Measurements from ENCODE around the gene SNX24.

SNX24 gene

DNA sequence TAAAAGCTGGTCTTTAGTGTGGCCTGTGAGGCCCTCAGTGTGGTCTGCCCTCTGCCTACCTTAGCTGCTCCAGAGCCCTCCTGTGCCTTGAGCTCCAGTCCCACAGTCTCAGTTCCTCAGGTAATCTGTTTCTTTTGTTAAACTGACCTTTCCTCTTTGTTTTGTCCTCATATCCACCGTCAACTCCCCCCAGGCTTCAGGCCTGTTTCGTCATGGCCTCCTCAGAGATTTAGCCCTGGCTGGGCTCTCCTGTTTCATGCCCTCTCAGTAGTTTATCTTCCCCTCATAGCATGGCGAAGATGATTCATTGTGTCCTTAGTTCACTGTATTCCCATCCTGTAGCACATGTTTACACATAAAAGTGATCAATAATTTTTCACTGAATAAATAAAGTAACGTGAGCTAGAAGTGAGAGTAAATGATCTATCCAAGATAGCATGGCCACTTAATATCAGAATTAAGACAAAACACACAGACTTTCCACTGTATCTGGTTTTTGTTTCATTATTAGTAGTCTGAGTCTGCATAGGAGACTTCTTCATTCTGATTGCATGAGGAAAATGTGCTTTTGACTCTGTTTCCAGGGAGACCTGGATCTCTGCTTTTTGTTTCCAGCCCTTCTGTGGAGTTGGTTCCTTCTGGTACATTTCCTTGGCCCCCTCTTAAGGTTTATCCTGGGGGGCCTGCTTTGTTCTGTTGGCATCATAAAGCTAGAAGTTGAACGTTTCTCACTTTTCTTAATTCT lies 70.5 kb downstream of the SNX24 start:
- in situ Hi-C loops (cut with MboI; ENCODE audit: low sequenced_read_pairs) = no loop called here

DNA sequence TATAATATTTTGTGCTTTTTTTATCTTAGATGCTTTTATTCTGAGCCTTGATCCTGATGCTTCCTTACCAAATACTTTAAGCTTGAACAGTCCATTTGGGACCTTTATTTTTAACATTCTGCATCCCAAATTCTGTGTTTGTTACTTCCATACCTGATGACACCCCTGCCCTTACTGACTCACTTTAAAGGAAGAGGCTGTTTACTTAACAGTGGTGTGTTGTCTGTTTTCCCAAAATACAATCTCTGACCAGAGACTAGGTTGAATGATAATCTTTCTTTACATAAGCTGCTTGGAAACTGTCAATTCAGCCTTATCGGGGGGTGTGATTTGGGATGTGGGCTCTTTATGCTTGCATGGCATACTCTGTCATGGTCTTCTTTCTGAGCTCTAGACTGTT lies 71.1 kb downstream of the SNX24 start:
- in situ Hi-C loops (cut with MboI; ENCODE audit: low sequenced_read_pairs) = no loop called here

DNA sequence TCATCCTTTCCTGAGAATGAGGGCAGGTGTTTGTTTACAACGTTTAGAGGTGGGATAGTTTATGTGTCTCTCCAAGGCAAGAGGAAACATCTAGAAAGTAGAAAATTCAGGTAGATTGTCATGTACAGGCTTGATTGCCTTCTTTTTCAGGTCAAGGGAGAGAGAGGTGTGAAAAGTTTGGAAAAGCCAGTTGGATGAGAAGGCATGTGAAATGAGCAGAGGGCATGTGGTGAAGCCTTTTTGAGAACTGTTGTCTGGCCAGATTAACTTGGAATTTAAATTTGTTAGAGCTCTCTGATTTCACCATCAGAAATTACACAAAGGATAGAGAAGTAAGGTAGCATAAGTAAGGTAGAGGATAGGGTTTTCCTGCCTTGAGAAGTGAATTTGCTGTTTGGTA lies 74.6 kb downstream of the SNX24 start:
- in situ Hi-C loops (cut with MboI; ENCODE audit: low sequenced_read_pairs) = no loop called here

DNA sequence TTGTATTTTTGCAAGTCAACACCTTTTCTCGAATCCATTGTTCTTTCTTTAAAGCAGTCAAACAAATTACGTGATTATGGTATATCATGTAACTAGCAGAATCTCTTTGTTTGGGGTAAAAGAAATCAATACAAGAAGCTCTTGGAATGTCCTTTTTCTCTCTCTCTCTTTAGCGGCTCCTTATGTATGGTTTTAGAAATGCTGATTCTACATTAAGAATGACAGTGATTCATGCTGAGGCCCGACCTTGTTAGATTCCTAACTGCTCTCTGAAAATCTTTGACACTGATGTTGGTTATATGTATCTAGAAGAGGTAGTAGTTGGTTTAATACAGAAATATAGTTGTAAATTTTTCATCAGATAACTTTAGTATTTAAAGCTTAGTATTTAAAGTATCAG lies 76.4 kb downstream of the SNX24 start:
- in situ Hi-C loops (cut with MboI; ENCODE audit: low sequenced_read_pairs) = no loop called here

DNA sequence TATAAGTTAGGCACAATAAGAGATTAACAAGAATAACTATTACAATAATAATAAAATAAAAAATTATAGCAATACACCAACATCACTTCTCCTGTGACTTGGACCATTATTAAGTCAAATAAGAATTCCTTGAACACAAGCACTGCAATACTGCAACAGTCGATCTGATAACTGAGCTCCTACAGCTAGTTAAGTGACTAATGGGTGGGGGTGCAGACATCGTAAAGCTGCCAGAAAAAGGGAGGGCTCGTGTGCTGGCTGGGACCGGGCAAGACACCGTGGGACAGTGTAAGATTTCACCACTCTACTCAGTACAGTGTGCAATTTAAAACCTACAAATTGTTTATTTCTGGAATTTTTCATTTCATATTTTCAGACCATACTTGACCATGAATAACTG lies 78.8 kb downstream of the SNX24 start:
- in situ Hi-C loops (cut with MboI; ENCODE audit: low sequenced_read_pairs) = no loop called here

DNA sequence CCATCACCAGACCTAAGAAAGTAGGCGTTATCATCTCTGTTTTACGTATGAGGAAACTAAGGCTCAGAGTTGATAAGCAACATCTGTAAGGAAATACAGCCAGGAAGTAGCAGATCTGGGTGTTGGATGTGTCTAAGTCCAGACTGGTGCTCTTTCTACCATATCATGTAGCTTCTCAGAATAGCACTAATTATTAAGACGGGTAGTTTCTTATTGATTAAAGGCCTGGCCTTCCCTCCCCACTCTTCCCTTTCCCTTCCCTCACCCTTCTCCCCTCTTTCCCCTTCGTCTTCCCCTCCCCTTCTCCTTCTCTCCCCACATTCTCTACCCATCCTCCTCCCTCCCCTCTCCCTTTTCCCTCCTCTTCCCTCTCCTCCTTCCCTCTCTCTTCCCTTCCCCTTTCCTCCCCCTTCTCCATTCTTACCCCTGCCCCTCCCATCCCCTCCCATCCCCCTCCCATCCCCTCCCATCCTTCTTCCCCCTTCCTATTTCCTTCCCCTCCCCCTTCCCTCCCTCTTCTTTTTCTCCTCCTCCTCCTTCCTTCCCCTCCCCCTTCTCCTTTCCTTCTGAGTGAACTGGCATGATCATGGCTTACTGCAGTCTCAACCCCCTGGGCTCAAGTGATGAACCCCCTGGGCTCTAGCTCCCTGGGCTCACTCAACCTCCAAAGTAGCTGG lies 79.4 kb downstream of the SNX24 start:
- in situ Hi-C loops (cut with MboI; ENCODE audit: low sequenced_read_pairs) = no loop called here

DNA sequence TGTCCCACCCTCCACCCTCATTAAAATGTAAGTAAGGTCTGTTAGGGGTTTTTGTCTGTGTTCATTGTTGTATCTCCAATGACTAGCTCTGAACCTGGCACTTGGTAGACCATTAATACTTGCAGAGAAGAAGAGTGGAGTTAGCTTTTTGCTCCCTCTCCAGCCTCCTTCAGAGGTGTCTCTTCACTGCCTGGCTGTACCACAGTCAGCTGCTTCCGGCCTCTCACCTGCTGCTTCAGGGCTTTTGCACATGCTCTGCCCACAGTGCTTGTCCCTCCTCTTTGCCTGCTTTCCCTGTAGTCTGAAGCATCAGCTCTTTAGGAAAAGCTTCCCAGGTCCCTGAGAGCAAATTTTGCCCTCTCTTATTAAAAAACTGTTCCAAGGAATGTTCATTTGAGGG lies 83.6 kb downstream of the SNX24 start:
- in situ Hi-C loops (cut with MboI; ENCODE audit: low sequenced_read_pairs) = no loop called here

DNA sequence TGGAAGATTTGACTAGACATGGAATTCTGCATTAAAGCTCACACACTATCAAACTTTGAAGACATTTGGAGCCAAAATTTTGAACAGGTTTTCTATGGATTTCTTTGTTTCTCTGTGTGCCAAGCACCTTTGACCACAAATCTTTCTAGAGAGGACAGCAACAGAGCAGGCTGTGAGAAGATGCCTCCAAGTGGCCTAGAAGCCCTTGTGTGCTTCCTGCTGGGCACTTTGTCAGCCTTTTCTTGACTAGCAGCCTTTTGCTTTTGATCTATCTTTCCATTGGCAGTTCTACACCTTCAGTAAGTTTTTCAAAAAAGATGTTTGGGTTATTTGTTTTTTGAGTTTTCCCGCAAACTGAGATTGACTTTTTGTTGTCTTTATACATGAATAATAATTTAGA lies 84.6 kb downstream of the SNX24 start:
- in situ Hi-C loops (cut with MboI; ENCODE audit: low sequenced_read_pairs) = no loop called here

DNA sequence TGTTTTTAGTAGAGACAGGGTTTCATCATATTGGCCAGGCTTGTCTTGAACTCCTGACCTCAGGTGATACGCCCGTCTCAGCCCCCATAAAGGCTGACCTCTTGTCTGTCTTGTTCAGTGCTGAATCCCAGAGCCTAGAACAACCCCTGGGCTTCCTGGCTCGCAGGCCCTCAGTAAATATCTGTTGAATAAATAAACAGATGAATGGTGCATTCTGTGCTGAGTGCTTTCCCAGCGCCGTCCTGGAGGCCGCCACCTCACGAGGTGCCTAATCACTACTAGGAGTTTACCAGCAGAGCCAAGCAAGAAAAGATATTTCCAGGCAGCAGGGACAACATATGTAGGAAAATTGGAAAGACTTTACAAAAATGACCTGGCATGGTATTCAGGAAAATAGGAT lies 88.5 kb downstream of the SNX24 start:
- in situ Hi-C loops (cut with MboI; ENCODE audit: low sequenced_read_pairs) = no loop called here

DNA sequence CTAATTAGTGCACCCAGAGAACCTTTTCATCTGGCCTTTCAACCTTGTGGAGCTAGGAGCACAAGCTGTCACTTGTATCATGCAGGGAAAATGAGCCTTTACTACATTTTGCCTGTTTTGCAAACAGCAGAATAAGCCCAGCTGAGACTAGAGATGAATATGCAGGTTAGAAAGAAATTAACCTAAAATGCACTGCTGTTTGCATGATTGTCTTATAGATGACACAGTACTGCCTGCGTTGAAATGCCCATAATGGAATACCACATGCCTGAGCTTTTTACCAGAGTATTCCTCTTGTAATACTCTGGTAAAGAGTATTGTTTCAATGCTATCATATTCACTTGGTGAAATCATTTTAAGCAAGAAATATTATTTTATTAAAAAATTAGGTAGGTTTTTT lies 90.7 kb downstream of the SNX24 start:
- in situ Hi-C loops (cut with MboI; ENCODE audit: low sequenced_read_pairs) = no loop called here

DNA sequence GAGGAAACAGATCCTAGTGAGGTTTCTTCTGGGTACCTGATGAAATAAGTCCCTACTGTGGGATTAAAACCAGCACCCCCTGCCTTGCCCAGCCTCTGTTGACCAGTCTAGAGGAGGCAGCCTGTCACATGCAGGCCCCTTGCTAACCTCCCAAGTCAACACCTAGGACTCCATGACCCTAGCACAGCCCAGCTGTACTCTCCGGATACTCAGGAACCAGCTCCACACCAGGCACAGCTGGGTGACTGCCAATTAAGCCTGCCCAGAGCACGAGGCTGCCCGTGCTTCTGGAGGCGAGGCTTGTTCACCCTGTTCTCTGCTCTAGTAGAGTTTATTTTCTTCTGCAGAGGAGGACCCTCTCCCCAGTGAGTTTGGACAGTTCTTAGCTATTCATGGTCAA lies 92.5 kb downstream of the SNX24 start:
- in situ Hi-C loops (cut with MboI; ENCODE audit: low sequenced_read_pairs) = no loop called here

DNA sequence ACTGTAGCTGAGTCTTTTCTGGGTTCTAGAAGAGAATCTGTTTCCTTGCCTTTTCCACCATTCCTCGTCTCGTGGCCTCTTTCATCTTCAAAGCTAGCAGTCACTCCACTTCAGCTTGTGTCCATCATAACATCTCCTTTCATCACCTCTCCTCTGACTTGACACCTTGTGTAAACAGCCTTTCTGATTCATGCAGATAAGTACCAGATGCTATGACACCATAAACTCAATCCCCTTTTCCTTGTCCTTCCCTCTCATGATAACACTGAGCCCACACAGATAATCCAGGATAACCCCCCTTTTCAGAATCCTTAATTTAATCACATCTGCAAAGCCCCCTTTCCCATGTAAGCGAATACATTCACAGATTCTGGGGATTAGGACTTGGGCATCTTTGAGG lies 95.5 kb downstream of the SNX24 start:
- in situ Hi-C loops (cut with MboI; ENCODE audit: low sequenced_read_pairs) = no loop called here

DNA sequence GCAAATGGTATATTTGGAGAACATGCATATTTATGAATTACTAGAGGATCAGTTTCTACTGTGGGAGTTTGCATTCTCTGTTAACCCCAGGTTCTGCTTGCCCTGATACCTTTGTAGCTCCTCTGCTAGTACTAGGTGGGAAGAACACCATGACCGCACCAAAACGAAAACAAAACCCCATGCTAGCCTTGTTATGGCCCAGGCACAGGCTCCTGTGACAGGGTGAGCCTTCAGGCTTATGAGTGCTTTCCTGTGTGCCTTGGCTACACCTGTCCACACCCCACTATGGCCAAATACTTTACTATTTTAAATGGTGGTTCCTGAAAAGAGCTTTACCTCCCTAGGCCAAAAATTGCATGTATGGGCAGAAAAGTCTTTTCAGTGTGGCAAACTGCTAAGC lies 96.3 kb downstream of the SNX24 start:
- in situ Hi-C loops (cut with MboI; ENCODE audit: low sequenced_read_pairs) = no loop called here

DNA sequence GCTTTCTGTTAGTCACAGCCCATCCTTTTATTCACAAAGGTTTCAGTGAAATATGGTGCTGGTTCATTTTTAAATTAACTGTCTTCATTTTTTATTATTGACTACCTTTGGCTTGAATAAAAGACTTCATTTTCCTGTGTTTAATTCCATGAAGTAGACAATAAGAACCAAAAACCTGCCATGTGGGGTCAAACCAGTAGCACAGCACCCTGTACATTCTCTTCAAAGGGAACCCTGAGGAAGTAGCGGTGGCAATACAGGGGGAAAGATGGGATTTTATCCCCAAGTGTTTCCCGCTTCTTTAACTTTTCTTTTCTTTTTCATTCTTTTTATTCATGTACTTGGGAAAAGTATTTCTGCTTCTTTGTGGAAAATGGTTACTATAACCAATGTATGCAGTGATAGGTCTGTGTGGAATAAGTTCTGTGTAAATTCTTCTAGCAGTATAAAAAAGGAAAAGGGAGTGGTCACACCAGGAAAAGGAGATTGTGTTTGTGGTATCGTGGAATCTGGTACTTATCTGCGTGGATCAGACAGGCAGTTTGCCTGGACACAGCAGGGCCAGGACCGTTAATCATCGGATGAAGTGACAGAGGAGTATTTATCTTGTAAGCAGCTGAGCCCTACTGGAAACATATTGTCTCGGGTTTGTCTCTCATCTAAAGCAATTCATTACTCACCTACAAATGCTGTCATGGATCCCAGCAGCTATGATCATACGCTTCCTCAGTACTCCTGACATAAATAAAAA lies 96.9 kb downstream of the SNX24 start:
- in situ Hi-C loops (cut with MboI; ENCODE audit: low sequenced_read_pairs) = no loop called here

DNA sequence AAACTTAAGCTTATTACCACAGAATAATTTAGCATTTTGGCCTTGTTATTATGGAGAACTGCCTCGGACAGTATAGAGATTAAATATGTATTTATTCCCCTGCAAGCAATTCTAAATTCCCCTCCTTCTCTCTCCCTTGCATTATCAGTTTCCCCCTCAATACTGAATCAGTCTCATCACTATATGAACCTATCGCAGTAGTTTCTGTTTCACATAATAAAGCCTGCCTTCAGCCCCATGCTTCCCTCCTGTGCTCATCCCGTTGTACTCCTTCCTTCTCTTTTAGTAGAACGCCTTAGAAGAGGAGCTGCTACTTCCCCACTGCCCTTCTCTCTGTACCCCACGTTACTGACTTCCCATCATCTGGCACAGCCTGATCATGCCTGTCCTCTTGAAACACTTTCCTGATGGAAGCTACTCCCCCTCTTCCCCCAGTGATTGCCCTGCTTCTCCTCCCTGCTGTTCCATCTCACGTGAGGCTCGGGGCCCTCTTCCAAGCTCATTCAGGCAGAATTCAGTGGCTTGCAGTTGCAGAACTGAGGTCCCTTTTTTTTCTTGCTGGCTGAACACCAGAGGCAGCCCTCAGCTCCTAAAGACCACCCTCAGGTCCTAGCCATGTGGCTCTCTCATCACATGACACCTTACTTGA lies 97.8 kb downstream of the SNX24 start:
- in situ Hi-C loops (cut with MboI; ENCODE audit: low sequenced_read_pairs) = no loop called here

DNA sequence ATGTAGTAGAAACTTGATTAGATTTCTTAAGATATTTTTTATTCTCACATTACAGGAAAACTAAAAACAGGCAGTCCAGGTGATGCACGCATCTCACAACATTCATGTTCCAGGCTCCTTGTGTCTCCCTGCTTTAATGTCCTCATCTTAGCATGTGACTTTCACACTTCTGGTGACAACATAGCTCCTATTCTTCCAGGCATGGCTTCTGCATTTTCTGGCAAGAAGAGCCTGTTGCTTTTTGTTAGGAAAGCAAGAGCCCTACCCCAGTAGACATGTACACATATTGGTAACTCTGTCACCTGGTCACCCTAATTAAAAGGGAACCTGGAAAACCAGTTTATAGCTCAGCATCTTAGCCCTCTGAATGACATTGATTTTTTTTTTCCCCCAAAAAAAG lies 98.6 kb downstream of the SNX24 start:
- in situ Hi-C loops (cut with MboI; ENCODE audit: low sequenced_read_pairs) = no loop called here

DNA sequence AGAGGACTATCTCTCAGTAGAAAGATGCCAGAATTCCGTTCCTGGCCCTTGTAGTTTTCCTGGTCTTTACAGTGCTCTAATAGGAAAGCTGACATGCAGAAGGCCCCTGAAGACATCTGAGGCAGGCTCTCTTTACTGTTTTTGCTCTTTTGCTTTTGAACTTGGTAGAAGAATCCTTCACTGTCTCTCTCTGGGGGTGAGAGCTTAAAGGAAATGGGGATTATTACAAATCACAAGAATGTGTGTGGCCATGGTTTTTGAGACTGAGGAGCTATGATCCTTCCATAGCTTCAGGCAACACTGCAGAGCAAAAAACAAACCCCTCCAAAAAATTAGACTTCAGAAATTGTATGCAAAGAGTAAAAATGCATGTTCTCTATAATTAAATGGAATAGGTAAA lies 102.0 kb downstream of the SNX24 start:
- in situ Hi-C loops (cut with MboI; ENCODE audit: low sequenced_read_pairs) = no loop called here

DNA sequence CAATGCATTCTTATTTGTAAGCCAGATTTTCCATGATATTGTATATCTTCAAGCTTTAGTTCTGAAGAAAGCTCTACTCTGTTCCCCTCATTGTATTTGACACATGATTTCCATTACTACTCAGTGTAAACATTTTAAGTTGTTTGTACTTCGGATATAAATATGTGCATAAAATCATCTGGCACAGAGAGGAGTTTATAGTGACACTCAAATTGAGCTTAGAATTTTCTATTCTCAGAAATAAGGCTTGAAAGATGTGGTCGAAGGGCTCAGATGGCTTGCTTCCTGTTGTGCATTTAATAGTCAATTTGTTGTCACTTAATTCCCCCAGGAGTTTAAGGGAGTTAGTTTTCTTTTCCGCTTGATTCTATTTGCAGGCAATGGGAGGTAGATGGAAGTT lies 102.4 kb downstream of the SNX24 start:
- in situ Hi-C loops (cut with MboI; ENCODE audit: low sequenced_read_pairs) = no loop called here

DNA sequence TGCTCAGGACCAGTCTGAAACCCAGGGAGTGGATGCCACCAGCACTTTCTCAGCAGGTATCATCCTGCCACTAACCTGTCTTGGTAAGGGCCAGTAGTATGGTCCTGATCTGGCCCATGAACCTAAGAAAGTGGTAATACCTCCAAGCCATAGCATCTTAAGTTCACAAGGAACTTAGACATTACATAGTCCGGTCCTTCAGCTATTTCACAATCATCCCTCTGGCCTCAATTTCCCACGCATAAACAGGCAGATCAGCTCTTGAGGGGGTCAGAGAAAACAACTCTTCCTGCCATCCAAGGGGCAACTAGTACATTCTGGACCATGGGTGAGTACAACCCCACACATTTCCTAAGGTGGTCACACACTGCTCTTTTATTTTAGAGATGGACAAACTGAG lies 102.9 kb downstream of the SNX24 start:
- in situ Hi-C loops (cut with MboI; ENCODE audit: low sequenced_read_pairs) = no loop called here

DNA sequence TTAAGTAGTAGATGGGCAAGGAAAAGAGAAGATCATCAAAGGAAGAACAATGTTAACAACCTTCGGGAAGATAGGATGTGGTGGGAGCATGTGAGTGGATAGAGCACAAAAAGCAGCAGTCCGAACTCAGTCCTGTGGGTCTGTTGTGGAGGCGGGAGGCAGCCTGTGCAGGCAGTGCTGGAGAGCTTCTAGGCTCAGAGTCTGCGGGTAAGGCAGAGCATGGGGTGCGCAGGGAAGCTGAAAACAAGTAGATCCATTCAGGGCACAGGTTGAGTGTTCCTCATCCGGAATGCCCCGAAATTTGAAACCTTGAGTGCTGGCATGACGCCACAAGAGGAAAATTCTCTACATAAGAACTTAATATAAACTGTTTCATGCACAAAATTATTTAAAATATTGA lies 106.2 kb downstream of the SNX24 start:
- in situ Hi-C loops (cut with MboI; ENCODE audit: low sequenced_read_pairs) = no loop called here

DNA sequence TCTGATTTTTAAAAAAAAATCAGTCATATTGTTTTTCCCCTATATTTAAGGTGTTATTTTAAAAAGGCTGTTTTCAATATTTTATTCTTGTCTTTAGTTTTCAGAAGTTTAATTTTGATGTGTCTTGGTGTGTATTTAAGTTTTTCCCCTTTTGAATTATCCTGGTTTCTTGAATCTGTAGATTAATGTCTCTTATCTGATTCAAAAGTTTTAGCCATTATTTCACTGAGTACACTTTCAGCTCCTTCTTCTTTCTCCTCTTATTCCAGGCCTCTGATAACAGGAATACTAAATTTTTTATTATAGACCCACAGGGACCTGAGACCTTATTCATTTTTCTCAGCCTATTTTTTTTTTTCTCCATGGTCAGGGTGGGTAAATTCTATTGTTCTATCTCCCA lies 109.3 kb downstream of the SNX24 start:
- in situ Hi-C loops (cut with MboI; ENCODE audit: low sequenced_read_pairs) = no loop called here

DNA sequence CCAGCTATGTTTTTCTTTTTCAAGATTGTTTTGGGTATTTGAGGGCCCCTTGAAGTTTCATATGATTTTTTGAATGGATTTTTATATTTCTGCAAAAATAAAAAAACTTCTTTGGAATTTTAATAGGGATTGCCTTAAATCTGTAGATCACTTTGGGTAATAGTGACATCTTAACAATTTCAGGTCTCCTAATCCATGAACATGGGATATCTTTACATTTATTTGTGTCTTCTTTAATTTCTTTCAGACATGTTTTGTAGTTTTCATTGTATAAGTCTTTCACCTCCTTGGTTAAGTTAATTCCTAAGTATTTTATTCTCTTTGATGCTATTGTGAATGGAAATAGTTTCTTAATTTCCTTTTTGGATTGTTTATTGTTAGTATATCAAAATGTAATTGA lies 112.0 kb downstream of the SNX24 start:
- in situ Hi-C loops (cut with MboI; ENCODE audit: low sequenced_read_pairs) = no loop called here

All from HL-60/S4 treated with phorbol 12-myristate 13-acetate at 8.2 ng/mL for 4 days and 3 days (cell line).